ENCODE results near the gene SHROOM2. TPM values are rescaled to one million over a fixed set of nuclear protein-coding genes. Genes with fewer than 3 reads are reported as not detected.

The SHROOM2 gene
- total RNA-seq, 1 experiment from 2014 or later = 5.3 TPM

DNA sequence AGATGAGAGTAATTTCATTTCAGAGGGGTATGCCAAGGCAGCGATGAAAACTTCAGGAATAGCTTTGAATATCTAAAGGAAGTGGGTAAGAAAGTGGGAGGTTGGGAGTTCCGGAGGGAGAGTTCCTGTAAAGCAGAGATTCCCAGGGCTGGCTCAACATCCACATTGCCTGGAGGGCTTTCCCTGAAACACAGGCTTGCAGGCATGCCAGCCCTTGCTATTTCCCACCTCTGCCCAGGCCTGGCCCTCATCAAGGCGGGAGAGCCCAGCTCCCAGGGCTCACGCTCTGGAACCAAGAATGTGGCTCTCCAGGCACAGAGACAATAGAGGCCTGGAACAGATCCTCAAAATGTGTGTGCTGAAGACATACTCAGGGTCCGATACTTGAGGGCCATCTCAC, 137.1 kb downstream of the SHROOM2 start:
- Histone ChIP-seq H3K9me3 (ENCODE audit: control insufficient read depth in 1 of 2, insufficient read depth in 1 of 2, low read depth in 1 of 2, low read length in 2 of 2) (no peaks in the 10 kb centered on the region), H4K20me1 (ENCODE audit: insufficient read depth) (no peaks in the 10 kb centered on the region), H3K4me2 (ENCODE audit: low read length) (no peak overlapping the region), H3K79me2 (ENCODE audit: insufficient read depth, low read length) (no peaks in the 10 kb centered on the region), H3K36me3 (ENCODE audit: control insufficient read depth in 1 of 2, insufficient read depth in 2 of 2, low read length in 2 of 2) (no peaks in the 10 kb centered on the region), H3K9me2 (ENCODE audit: insufficient read depth) (no peaks in the 10 kb centered on the region), H3K9ac (ENCODE audit: low read length) (no peak overlapping the region), H3K27ac (ENCODE audit: low read depth, low read length) (no peak overlapping the region), H3K27me3 (ENCODE audit: insufficient read depth, low read length) (no peaks in the 10 kb centered on the region), H3K4me1 (ENCODE audit: control insufficient read depth in 1 of 2, insufficient read depth in 2 of 2, low read length in 2 of 2) (no peaks in the 10 kb centered on the region), H2AFZ (ENCODE audit: low read depth, low read length, poor library complexity, severe bottlenecking) (no peak overlapping the region), H3K4me3 (replicated peaks in 1 of 2; ENCODE audit: low read depth in 1 of 2, low read length in 2 of 2) (no peak overlapping the region)
- POLR2A ChIA-PET = no interaction called here
- no TSS peak for BruUV-seq (replicated peaks)
- RAD21 ChIA-PET (ENCODE audit: low non-redundant PET in 1 of 2, low total read pairs in 2 of 2, uncharacterized antibody in 2 of 2, unreplicated experiment in 2 of 2) = no interaction called here
- intact Hi-C loops (cut with micrococcal nuclease) = no loop called here
- DNase-seq (ENCODE audit: low read depth, low spot score) (no peak), ATAC-seq (no peak)
- TF ChIP-seq, protein P1, sequence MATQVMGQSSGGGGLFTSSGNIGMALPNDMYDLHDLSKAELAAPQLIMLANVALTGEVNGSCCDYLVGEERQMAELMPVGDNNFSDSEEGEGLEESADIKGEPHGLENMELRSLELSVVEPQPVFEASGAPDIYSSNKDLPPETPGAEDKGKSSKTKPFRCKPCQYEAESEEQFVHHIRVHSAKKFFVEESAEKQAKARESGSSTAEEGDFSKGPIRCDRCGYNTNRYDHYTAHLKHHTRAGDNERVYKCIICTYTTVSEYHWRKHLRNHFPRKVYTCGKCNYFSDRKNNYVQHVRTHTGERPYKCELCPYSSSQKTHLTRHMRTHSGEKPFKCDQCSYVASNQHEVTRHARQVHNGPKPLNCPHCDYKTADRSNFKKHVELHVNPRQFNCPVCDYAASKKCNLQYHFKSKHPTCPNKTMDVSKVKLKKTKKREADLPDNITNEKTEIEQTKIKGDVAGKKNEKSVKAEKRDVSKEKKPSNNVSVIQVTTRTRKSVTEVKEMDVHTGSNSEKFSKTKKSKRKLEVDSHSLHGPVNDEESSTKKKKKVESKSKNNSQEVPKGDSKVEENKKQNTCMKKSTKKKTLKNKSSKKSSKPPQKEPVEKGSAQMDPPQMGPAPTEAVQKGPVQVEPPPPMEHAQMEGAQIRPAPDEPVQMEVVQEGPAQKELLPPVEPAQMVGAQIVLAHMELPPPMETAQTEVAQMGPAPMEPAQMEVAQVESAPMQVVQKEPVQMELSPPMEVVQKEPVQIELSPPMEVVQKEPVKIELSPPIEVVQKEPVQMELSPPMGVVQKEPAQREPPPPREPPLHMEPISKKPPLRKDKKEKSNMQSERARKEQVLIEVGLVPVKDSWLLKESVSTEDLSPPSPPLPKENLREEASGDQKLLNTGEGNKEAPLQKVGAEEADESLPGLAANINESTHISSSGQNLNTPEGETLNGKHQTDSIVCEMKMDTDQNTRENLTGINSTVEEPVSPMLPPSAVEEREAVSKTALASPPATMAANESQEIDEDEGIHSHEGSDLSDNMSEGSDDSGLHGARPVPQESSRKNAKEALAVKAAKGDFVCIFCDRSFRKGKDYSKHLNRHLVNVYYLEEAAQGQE (IDR thresholded peaks at IDR 0.05; ENCODE audit: low read depth) = no peak
- no peak for TF ChIP-seq EGR1 (IDR thresholded peaks at IDR 0.05; ENCODE audit: low read depth)
- no peak for TF ChIP-seq JUND (IDR thresholded peaks at IDR 0.05)
- TF ChIP-seq TCF7L2 (IDR thresholded peaks at IDR 0.05; ENCODE audit: borderline replicate concordance, extremely low read depth, insufficient read depth, insufficient read length) = no peak
- no peak for TF ChIP-seq ZFX (IDR thresholded peaks at IDR 0.05)
- TF ChIP-seq POLR2AphosphoS5 (IDR thresholded peaks at IDR 0.05; ENCODE audit: low read depth, low read length) = no peak
- no peak for TF ChIP-seq EZH2phosphoT487 (IDR thresholded peaks at IDR 0.05; ENCODE audit: borderline replicate concordance)
- TF ChIP-seq ELF1 (IDR thresholded peaks at IDR 0.05; ENCODE audit: borderline replicate concordance, low read depth) = no peak
- no peak for TF ChIP-seq RAD21 (IDR thresholded peaks at IDR 0.05; ENCODE audit: low read depth)
- CTCF ChIA-PET = no interaction called here

Measured in HCT116 (cell line).